Measurements from ENCODE around the gene NOL12. TPM values are rescaled to one million over a fixed set of nuclear protein-coding genes. Genes with fewer than 3 reads are reported as not detected.

The NOL12 gene
- total and polyA plus RNA-seq, 3 experiments from 2014 or later = 38.3 to 57.2 (median 53.6) TPM

- CTCF ChIA-PET = interaction anchor here (1.1 kb wide), 1 partner anchor 85 kb away, joined by 3 read pairs; no protein-coding TSS in a partner anchor
- POLR2A ChIA-PET = no interaction called here
Observed at GRCh38 chr22:37733625-37734401, 47.7 kb downstream of the NOL12 start.

GRCh38 chr22:37734402-37734700 lies 48.2 kb downstream of the NOL12 start:
- H3K27me3 Mint-ChIP-seq = peaks cover 4 to 9% of the 10 kb centered on the region in 2 donors
- H3K4me1 Mint-ChIP-seq = no peaks in the 10 kb centered on the region
- Histone ChIP-seq H3K36me3 (ENCODE audit: insufficient read depth, low read length) (no peaks in the 10 kb centered on the region), H3K27ac (ENCODE audit: low read depth, low read length) (no peak overlapping the region), H3K4me1 (ENCODE audit: insufficient read depth, low read length) (no peaks in the 10 kb centered on the region), H3K9me3 (ENCODE audit: low read length) (no peaks in the 10 kb centered on the region), H3K27me3 (ENCODE audit: insufficient read depth, low read length, poor library complexity, severe bottlenecking) (no peaks in the 10 kb centered on the region), H3K4me3 (ENCODE audit: low read length) (no peak overlapping the region)
- POLR2A ChIA-PET = no interaction called here
- CTCF ChIA-PET = interaction anchor here (1.1 kb wide), 1 partner anchor 84 kb away, joined by 3 read pairs; no protein-coding TSS in a partner anchor
- no peak overlapping the region for H3K27ac Mint-ChIP-seq
- peaks cover 1 to 5% (median 2%) of the 10 kb centered on the region in 3 donors for H3K36me3 Mint-ChIP-seq
- no peak for DNase-seq
- H3K4me3 Mint-ChIP-seq = no peak overlapping the region
- no peaks in the 10 kb centered on the region for H3K9me3 Mint-ChIP-seq

More at GRCh38 chr22:37733625-37734401, 47.7 kb downstream of the NOL12 start:
- H3K27ac Mint-ChIP-seq = no peak overlapping the region
- H3K4me3 Mint-ChIP-seq = no peak overlapping the region
- no peak for DNase-seq
- Histone ChIP-seq H3K27ac (ENCODE audit: low read depth, low read length) (no peak overlapping the region), H3K36me3 (ENCODE audit: insufficient read depth, low read length) (no peaks in the 10 kb centered on the region), H3K4me1 (ENCODE audit: insufficient read depth, low read length) (no peaks in the 10 kb centered on the region), H3K27me3 (ENCODE audit: insufficient read depth, low read length, poor library complexity, severe bottlenecking) (no peaks in the 10 kb centered on the region), H3K9me3 (ENCODE audit: low read length) (no peaks in the 10 kb centered on the region), H3K4me3 (ENCODE audit: low read length) (no peak overlapping the region)
- peaks cover 1 to 5% (median 2%) of the 10 kb centered on the region in 3 donors for H3K36me3 Mint-ChIP-seq
- peaks cover 4 to 9% of the 10 kb centered on the region in 2 donors for H3K27me3 Mint-ChIP-seq
- no peaks in the 10 kb centered on the region for H3K4me1 Mint-ChIP-seq
- no peaks in the 10 kb centered on the region for H3K9me3 Mint-ChIP-seq

GRCh38 chr22:37734964-37735451 lies 48.9 kb downstream of the NOL12 start:
- no peaks in the 10 kb centered on the region for H3K4me1 ChIP-seq (ENCODE audit: insufficient read depth, low read length)
- no peak overlapping the region for H3K4me3 ChIP-seq (ENCODE audit: low read length)
- ChIA-PET POLR2A (interaction anchor here (0.5 kb wide), 1 partner anchor 14 kb away, joined by 3 read pairs; no protein-coding TSS in a partner anchor), CTCF (interaction anchor here (1.1 kb wide), 1 partner anchor 83 kb away, joined by 3 read pairs; no protein-coding TSS in a partner anchor)
- H3K4me1 Mint-ChIP-seq = no peaks in the 10 kb centered on the region
- H3K36me3 ChIP-seq (ENCODE audit: insufficient read depth, low read length) = no peaks in the 10 kb centered on the region
- peaks cover 4 to 9% of the 10 kb centered on the region in 2 donors for H3K27me3 Mint-ChIP-seq
- H3K27ac ChIP-seq (ENCODE audit: low read depth, low read length) = no peak overlapping the region
- H3K27ac Mint-ChIP-seq = no peak overlapping the region
- H3K36me3 Mint-ChIP-seq = peaks cover 1 to 5% (median 2%) of the 10 kb centered on the region in 3 donors
- no peak for DNase-seq
- no peaks in the 10 kb centered on the region for H3K9me3 ChIP-seq (ENCODE audit: low read length)
- no peak overlapping the region for H3K4me3 Mint-ChIP-seq
- no peaks in the 10 kb centered on the region for H3K9me3 Mint-ChIP-seq
- H3K27me3 ChIP-seq (ENCODE audit: insufficient read depth, low read length, poor library complexity, severe bottlenecking) = no peaks in the 10 kb centered on the region

GRCh38 chr22:37739035-37739434 lies 52.9 kb downstream of the NOL12 start:
- Mint-ChIP-seq H3K4me1 (peaks cover 0 to 4% (median 0%) of the 10 kb centered on the region in 3 donors), H3K9me3 (no peaks in the 10 kb centered on the region), H3K27ac (no peak overlapping the region), H3K27me3 (peaks cover 4 to 9% of the 10 kb centered on the region in 2 donors), H3K4me3 (peak overlapping the region in 1 of 7 donors; percentile 42), H3K36me3 (peaks cover 0 to 5% (median 2%) of the 10 kb centered on the region in 3 donors)
- DNase-seq = no peak
- Histone ChIP-seq H3K9me3 (ENCODE audit: low read length) (no peaks in the 10 kb centered on the region), H3K4me1 (ENCODE audit: insufficient read depth, low read length) (no peaks in the 10 kb centered on the region), H3K27me3 (ENCODE audit: insufficient read depth, low read length, poor library complexity, severe bottlenecking) (no peaks in the 10 kb centered on the region), H3K36me3 (ENCODE audit: insufficient read depth, low read length) (no peaks in the 10 kb centered on the region), H3K4me3 (ENCODE audit: low read length) (no peak overlapping the region), H3K27ac (ENCODE audit: low read depth, low read length) (no peak overlapping the region)
- ChIA-PET CTCF (no interaction called here), POLR2A (no interaction called here)

- H3K27me3 ChIP-seq (ENCODE audit: insufficient read depth, low read length, poor library complexity, severe bottlenecking) = no peaks in the 10 kb centered on the region
- peaks cover 0 to 8% (median 4%) of the 10 kb centered on the region in 3 donors for H3K4me1 Mint-ChIP-seq
- no peaks in the 10 kb centered on the region for H3K4me1 ChIP-seq (ENCODE audit: insufficient read depth, low read length)
- POLR2A ChIA-PET = no interaction called here
- no peak overlapping the region for H3K4me3 ChIP-seq (ENCODE audit: low read length)
- no peak overlapping the region for H3K27ac ChIP-seq (ENCODE audit: low read depth, low read length)
- CTCF ChIA-PET = no interaction called here
- no peaks in the 10 kb centered on the region for H3K9me3 Mint-ChIP-seq
- H3K27me3 Mint-ChIP-seq = peaks cover 4 to 9% of the 10 kb centered on the region in 2 donors
- peaks cover 0 to 5% (median 2%) of the 10 kb centered on the region in 3 donors for H3K36me3 Mint-ChIP-seq
- H3K27ac Mint-ChIP-seq = no peak overlapping the region
- no peaks in the 10 kb centered on the region for H3K36me3 ChIP-seq (ENCODE audit: insufficient read depth, low read length)
- H3K9me3 ChIP-seq (ENCODE audit: low read length) = no peaks in the 10 kb centered on the region
- DNase-seq = no peak
- H3K4me3 Mint-ChIP-seq = no peak overlapping the region
Observed at GRCh38 chr22:37739611-37740049, 53.5 kb downstream of the NOL12 start.

- peaks cover 2 to 5% (median 2%) of the 10 kb centered on the region in 3 donors for H3K36me3 Mint-ChIP-seq
- H3K4me3 ChIP-seq (ENCODE audit: low read length) = no peak overlapping the region
- H3K27ac ChIP-seq (ENCODE audit: low read depth, low read length) = no peak overlapping the region
- no peaks in the 10 kb centered on the region for H3K36me3 ChIP-seq (ENCODE audit: insufficient read depth, low read length)
- H3K27me3 ChIP-seq (ENCODE audit: insufficient read depth, low read length, poor library complexity, severe bottlenecking) = no peaks in the 10 kb centered on the region
- no peak overlapping the region for H3K27ac Mint-ChIP-seq
- POLR2A ChIA-PET = interaction anchor here (0.6 kb wide), 2 partner anchors 46 to 61 kb away, joined by 4 to 6 read pairs; no protein-coding TSS in a partner anchor
- no peaks in the 10 kb centered on the region for H3K4me1 ChIP-seq (ENCODE audit: insufficient read depth, low read length)
- H3K4me1 Mint-ChIP-seq = peaks cover 7 to 14% (median 11%) of the 10 kb centered on the region in 3 donors
- CTCF ChIA-PET = interaction anchor here (1.1 kb wide), 1 partner anchor 98 kb away, joined by 3 read pairs; no protein-coding TSS in a partner anchor
- H3K4me3 Mint-ChIP-seq = peak overlapping the region in 1 of 7 donors; percentile 43
- H3K9me3 Mint-ChIP-seq = no peaks in the 10 kb centered on the region
- H3K9me3 ChIP-seq (ENCODE audit: low read length) = no peaks in the 10 kb centered on the region
- peaks cover 4 to 9% of the 10 kb centered on the region in 2 donors for H3K27me3 Mint-ChIP-seq
- DNase-seq = peak in 1 of 5 donors; percentile 72
Observed at GRCh38 chr22:37740455-37741311, 54.5 kb downstream of the NOL12 start.

GRCh38 chr22:37741312-37741795 lies 55.2 kb downstream of the NOL12 start:
- Mint-ChIP-seq H3K27me3 (peaks cover 4 to 9% of the 10 kb centered on the region in 2 donors), H3K4me1 (peaks cover 7 to 14% (median 11%) of the 10 kb centered on the region in 3 donors)

More at GRCh38 chr22:37741312-37741795, 55.2 kb downstream of the NOL12 start:
- Histone ChIP-seq H3K27me3 (ENCODE audit: insufficient read depth, low read length, poor library complexity, severe bottlenecking) (no peaks in the 10 kb centered on the region), H3K27ac (ENCODE audit: low read depth, low read length) (no peak overlapping the region), H3K4me1 (ENCODE audit: insufficient read depth, low read length) (no peaks in the 10 kb centered on the region), H3K4me3 (ENCODE audit: low read length) (no peak overlapping the region), H3K36me3 (ENCODE audit: insufficient read depth, low read length) (no peaks in the 10 kb centered on the region), H3K9me3 (ENCODE audit: low read length) (no peaks in the 10 kb centered on the region)
- Mint-ChIP-seq H3K27ac (no peak overlapping the region), H3K36me3 (peaks cover 2 to 5% (median 2%) of the 10 kb centered on the region in 3 donors), H3K4me3 (no peak overlapping the region), H3K9me3 (no peaks in the 10 kb centered on the region)
- ChIA-PET POLR2A (no interaction called here), CTCF (interaction anchor here (1.1 kb wide), 1 partner anchor 98 kb away, joined by 3 read pairs; no protein-coding TSS in a partner anchor)
- DNase-seq = no peak
